Ovary (tissue), 3 donors: ENCODE data around the gene EFNB3.

Source experiments
- POLR2A ChIP-seq: fragments of 450-650 bp; IDR thresholded peaks from one replicate; pipeline ENCODE4 v1.6.1; 2017; ENCODE audit warnings: antibody characterized with exemption, mild to moderate bottlenecking, moderate library complexity
- TF ChIP-seq, protein P1 (sequence below), 3 donors: fragments of 450-650 bp in 2 of 3; fragments of 200-600 bp in 1 of 3; IDR thresholded peaks; one replicate each; pipeline versions ENCODE4 v1.5.1 to v1.8.0; 2016 to 2022; ENCODE audit warnings: antibody characterized with exemption in 3 of 3, mild to moderate bottlenecking in 1 of 3
- donor health status: DM: no; HTN: no; CAD: no.

DNA sequence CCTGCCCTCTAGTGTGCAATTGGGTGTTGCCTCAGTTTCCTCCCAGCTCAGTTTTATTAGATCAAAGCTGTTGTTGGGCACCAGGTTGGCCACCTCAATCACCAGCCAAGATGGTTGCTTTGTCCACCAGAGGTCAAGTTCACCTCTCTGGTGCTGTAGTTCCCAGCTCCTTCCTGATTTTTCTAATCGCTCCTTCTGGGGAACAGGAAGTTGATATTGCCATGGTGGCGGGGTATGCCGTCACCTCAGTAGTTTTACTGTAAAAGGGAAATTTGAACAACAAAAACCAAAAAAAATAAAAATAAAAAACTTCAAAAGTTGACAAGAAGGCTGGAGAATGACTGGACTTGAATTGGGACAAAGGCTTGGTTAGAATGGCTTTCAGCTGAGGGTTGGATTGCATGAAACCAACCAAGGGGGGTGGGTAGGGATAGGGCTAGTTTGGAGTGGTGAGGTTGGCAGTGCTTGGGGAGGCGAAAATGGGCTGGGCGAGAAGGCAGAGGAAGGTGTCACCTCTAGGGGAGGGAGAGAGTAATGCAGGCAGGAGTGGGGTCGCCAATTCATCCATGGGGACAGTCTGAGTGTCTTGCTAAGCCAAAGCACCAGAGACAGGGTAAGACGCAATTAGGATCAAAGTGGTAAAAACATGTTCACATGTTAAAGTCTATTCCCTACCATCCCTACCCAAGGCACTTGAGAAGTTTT is 6.2 kb downstream of the EFNB3 start:
- TF ChIP-seq, protein P1, sequence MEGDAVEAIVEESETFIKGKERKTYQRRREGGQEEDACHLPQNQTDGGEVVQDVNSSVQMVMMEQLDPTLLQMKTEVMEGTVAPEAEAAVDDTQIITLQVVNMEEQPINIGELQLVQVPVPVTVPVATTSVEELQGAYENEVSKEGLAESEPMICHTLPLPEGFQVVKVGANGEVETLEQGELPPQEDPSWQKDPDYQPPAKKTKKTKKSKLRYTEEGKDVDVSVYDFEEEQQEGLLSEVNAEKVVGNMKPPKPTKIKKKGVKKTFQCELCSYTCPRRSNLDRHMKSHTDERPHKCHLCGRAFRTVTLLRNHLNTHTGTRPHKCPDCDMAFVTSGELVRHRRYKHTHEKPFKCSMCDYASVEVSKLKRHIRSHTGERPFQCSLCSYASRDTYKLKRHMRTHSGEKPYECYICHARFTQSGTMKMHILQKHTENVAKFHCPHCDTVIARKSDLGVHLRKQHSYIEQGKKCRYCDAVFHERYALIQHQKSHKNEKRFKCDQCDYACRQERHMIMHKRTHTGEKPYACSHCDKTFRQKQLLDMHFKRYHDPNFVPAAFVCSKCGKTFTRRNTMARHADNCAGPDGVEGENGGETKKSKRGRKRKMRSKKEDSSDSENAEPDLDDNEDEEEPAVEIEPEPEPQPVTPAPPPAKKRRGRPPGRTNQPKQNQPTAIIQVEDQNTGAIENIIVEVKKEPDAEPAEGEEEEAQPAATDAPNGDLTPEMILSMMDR (IDR thresholded peaks at IDR 0.05) = no peak
- no peak for TF ChIP-seq POLR2A
